Forelimb muscle (tissue), 1 donor: ENCODE measurements around the gene PLK5. TPM values are rescaled to one million over a fixed set of nuclear protein-coding genes. Genes with fewer than 3 reads are reported as not detected.
"Not testable (repeated sequence)": the region's sequence is repeated elsewhere in the genome, so short reads cannot be mapped to it uniquely, and the experiment has no call there.

ENCODE experiments used
- DNase-seq: peaks from one replicate; pipeline ENCODE4 v3.0.0-alpha.2; 2013; ENCODE audit warnings: low read depth
- polyA plus RNA-seq: library from polyadenylated mRNA; unstranded; fragments of 120-200 nt; gene quantifications from one replicate; pipeline ENCODE4 v1.2.1, GENCODE V29; 2013; ENCODE audit not compliant: insufficient read length

The PLK5 gene
- polyA plus RNA-seq, 1 donor, result 0.20 TPM

GRCh38 chr19:1525343-1525742, 1.5 kb downstream of the PLK5 start:
- DNase-seq, result no peak

GRCh38 chr19:1526066-1526778, 2.3 kb downstream of the PLK5 start:
- DNase-seq, result no peak

- no peak for DNase-seq
These were observed 3.2 kb downstream of the PLK5 start for GRCh38 chr19:1526979-1527649.

GRCh38 chr19:1527650-1528309, 3.9 kb downstream of the PLK5 start:
- DNase-seq, result no peak

- DNase-seq, result no peak
These were observed 4.9 kb downstream of the PLK5 start for GRCh38 chr19:1528596-1529429.

- no peak for DNase-seq
These were observed 5.5 kb downstream of the PLK5 start for GRCh38 chr19:1529430-1529816.

- DNase-seq, result not testable (repeated sequence)
These were observed 7.0 kb downstream of the PLK5 start for GRCh38 chr19:1530856-1531255.

GRCh38 chr19:1531587-1531986, 7.7 kb downstream of the PLK5 start:
- DNase-seq, result no peak

GRCh38 chr19:1532003-1532402, 8.1 kb downstream of the PLK5 start:
- no peak for DNase-seq

GRCh38 chr19:1533510-1534150, 9.8 kb downstream of the PLK5 start:
- DNase-seq, result no peak

GRCh38 chr19:1534972-1535371, 11.1 kb downstream of the PLK5 start:
- no peak for DNase-seq

GRCh38 chr19:1535699-1536098, 11.8 kb downstream of the PLK5 start:
- not testable (repeated sequence) for DNase-seq

- no peak for DNase-seq
These were observed 15.1 kb downstream of the PLK5 start for GRCh38 chr19:1538978-1539377.

- DNase-seq, result not testable (repeated sequence)
These were observed 15.9 kb downstream of the PLK5 start for GRCh38 chr19:1539749-1540148.

- peak; percentile 36 for DNase-seq
These were observed 16.6 kb downstream of the PLK5 start for GRCh38 chr19:1540365-1540925.

- no peak for DNase-seq
These were observed 25.6 kb downstream of the PLK5 start for GRCh38 chr19:1549332-1549945.

GRCh38 chr19:1551068-1552040, 27.5 kb downstream of the PLK5 start:
- no peak for DNase-seq

- DNase-seq, result no peak
These were observed 29.5 kb downstream of the PLK5 start for GRCh38 chr19:1553415-1553814.

GRCh38 chr19:1554968-1555367, 31.1 kb downstream of the PLK5 start:
- no peak for DNase-seq
